GM19099 (cell line): Measurements from ENCODE around the gene ATP2B3.

Experiments used
- POLR2A ChIP-seq: IDR thresholded peaks from 3 replicates; pipeline ENCODE4 v1.6.1; 2011; ENCODE audit warnings: low read depth; ENCODE audit not compliant: insufficient read length; ENCODE audit errors: extremely low read depth

The ATP2B3 gene

GRCh38 chrX:153533091-153533490 is 15.6 kb downstream of the ATP2B3 start:
- TF ChIP-seq POLR2A, result no peak

DNA sequence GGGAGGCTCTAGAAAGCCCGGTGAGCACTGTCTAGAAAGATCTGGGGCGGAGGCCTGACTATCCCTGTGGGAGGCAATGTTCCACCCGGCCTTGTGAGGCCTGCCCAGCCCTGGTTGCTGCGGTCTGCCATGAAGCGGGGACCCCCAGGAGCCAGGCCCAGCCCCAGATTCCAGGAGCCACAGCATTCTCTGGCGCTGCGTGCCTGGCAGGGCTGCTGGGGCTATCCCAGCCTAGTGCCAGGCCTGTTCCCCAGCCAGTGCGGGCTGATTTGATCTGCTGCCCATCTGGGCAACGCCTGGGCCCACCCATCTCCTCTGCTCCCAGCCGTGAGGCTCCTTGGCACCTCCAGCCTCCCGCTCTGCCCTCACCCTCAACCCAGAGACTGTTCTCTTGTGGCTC is 19.6 kb downstream of the ATP2B3 start:
- no peak for TF ChIP-seq POLR2A

DNA sequence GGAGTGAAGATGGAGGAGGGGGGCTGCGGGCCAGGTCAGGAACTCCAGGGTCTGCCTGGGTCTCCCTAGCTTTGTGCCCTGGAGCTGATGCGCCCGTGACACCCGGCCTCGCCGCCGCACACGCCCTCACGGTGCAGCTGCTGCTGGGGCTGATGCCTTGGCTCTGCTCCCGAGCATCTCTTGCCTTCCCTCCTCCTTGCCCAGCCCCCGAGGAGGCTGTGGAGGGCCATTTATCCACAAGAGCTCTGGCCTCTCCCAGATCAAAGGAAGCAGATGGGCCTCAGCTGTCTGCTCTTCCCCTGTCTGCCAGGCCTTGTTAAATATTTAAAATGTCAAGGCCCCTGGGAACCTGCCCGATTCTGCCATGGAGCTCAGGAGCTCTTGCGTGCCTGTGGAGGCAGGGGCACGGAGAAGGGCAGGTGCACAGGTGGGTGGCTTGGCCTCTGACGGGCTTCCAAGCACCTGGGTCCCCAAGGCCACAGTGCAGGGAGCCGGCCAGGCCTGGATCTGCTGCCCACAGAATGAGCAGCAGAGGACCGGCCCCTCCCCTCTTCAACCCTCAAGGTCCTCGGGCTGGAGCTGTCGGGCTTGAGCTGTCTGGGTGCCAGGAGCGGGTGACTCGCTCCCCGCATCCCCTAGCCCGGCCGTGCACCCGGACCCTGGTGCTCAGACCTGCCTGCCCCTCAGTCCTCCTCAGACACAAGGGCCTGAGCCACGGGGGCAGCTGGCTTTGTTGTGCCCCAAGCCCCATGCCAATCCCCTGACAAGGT is 20.3 kb downstream of the ATP2B3 start:
- TF ChIP-seq POLR2A, result no peak

DNA sequence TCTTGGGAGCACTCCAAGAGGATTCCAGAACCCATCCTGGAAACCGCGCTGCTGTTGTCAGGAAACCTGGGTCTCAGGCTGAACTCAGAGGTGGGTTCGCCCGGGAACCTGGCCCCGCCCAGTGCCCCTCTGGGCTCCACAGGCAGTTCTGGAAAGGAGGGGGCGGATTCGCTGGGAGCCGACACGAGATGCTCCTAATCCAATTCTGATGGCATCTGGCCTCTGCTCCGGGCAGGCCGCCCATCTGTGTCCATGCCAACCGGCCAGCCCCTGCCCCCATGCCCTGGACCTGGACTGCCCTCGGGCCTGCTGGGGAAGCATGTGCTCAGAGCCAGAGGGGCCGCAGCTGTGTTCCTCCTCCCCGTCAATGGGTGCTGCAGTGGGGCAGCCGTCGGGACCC is 21.0 kb downstream of the ATP2B3 start:
- TF ChIP-seq POLR2A, result no peak

GRCh38 chrX:153539171-153539978 is 21.9 kb downstream of the ATP2B3 start:
- TF ChIP-seq POLR2A, result no peak

DNA sequence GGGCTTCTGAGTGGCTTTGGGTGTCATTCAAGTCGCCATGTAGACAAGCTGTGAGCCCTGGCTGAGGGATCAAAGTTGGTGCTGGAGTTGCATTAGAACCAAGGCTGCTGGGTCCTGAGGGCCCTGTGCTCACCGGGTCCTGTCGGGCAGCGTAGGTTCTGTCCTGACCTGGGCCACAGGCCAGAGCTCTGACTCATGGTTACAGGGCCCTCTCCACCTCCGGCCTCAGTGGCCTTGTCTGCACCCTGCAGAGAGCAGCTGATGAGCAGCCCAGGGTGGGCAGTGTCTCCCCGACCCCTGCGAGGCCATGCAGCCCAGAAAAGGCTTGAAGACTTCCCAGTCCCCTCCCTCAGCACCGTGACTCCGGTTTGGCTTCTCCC is 22.5 kb downstream of the ATP2B3 start:
- TF ChIP-seq POLR2A, result no peak

- TF ChIP-seq POLR2A, result no peak
These were observed 27.3 kb downstream of the ATP2B3 start for GRCh38 chrX:153544727-153545126.

- TF ChIP-seq POLR2A, result no peak
These were observed 28.9 kb downstream of the ATP2B3 start for GRCh38 chrX:153546386-153546785.

DNA sequence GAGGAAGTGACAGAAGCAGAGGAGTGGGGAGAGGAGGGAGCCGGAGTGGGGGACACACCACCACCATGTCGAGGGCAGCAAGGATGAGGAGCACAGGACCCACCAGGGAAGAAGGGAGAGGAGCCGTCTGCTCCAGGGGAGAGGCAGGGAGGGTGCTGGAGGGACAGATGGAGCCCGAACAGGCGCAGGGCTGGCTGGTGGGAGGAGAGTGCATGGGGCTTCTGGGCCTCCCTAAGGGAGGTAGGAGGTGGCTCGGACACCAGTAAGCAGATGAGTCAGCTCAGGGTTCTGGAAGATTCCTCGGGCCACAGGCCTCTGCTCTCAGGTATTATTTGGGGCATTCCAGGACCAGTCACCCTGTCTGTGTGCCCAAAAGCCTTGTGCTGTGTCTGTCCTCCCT is 29.8 kb downstream of the ATP2B3 start:
- TF ChIP-seq POLR2A, result no peak

- no peak for TF ChIP-seq POLR2A
These were observed 31.8 kb downstream of the ATP2B3 start for GRCh38 chrX:153549231-153549630.

GRCh38 chrX:153549807-153550206 is 32.4 kb downstream of the ATP2B3 start:
- TF ChIP-seq POLR2A, result no peak

GRCh38 chrX:153551135-153551534 is 33.7 kb downstream of the ATP2B3 start:
- no peak for TF ChIP-seq POLR2A

DNA sequence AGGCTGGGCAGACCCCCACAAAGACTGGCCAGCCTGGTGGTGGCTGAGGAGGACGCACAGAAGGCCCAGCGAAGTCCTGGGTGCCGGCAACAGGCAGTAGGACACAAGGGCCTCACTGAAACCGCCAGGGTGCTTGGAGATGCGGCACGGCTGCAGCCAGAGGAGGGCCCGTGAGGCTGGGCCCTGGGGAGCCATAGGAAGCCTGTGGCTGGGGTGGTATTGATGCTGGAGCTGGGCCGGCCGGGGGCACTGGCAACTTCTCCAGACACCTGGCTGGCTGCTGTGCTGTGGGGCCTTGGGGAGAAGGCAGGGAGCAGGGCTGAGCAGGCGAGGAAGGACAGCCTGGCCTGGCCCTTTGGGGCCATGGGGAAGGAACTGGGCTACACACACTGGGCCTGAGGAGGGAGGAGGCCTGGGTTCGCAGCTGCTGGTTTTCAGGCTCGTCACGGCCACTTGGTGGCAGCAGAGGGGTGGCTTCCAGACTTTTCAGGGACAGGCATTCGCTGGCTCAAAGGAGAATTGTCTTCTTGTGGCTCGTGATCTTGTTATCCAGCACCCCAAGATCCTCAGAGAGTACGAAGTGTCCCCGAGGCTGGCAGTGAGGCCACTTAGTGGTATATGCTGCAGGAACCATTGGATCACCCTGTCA is 37.2 kb downstream of the ATP2B3 start:
- no peak for TF ChIP-seq POLR2A

- TF ChIP-seq POLR2A, result no peak
These were observed 39.3 kb downstream of the ATP2B3 start for GRCh38 chrX:153556767-153557166.

DNA sequence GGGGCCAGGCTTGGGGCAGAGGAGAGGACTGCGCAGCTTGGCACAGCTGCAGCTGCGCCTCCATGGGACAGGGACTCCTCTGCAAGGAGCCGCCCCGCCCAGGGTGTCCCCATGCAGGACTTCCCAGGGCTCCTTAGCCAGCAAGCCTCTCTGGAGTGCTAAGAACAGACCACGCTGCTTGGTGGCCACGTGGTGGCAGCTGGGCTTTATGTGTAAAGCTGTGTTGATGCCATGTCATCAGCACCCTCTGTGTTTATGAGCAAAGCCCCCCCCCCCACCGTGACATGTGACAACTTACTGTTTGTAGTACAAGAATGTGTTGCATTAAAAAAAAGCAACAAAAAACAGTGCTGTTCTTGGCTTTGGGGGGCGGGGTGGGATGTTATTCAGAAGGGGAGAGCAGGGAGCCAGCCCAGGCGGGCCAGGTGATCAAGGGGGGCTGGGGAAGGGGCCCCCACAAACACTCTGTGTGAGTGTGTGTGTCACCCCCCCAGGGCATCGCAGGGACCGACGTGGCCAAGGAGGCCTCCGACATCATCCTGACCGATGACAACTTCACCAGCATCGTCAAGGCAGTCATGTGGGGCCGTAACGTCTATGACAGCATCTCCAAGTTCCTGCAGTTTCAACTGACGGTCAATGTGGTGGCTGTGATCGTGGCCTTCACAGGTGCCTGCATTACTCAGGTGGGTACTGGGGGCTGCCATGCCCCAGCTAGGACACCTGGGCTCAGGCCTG is 40.3 kb downstream of the ATP2B3 start:
- no peak for TF ChIP-seq POLR2A
